ENCODE data around the gene IFI27L1.

The IFI27L1 gene

DNA sequence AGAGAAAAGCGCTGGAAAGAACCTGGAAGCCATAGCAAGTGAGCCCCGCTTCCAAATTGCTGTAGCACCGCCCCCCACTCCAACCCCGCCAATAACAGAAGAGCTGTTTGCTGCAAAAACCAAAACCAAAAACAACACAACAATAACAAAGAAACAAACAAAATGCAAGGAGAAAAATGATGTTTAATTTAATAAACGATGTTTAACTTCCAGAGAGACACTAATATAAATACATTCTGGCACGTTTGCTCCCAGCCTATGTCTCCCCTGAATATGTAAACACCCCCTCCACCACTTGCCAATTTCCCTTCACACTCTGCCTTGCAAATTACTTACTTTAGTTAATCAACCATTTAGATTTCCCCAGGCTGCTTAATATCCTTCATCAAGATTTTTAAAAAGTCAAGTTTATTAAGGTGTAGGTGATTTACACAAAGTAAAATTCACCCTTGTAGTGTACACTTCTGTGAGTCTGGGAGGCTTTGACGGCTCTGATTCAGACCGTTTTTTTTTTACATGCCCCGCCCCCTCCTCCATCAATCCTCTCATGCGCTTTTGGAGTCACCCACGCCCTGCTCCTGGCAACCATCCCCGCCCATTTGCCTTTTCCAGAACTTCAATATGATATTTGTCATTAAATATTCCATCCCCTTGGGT lies 48.8 kb downstream of the IFI27L1 start:
- peak in 2 of 3 donors; percentile 13 to 17 for DNase-seq (ENCODE audit: low read depth in 2 of 3, low spot score in 1 of 3)

- peak; percentile 22 to 71 (median 30) for DNase-seq (ENCODE audit: low read depth in 2 of 3, low spot score in 1 of 3)
Observed at GRCh38 chr14:94132285-94132887, 51.3 kb downstream of the IFI27L1 start.

GRCh38 chr14:94135476-94135875 lies 54.4 kb downstream of the IFI27L1 start:
- DNase-seq (ENCODE audit: low read depth in 2 of 3, low spot score in 1 of 3), result no peak

DNA sequence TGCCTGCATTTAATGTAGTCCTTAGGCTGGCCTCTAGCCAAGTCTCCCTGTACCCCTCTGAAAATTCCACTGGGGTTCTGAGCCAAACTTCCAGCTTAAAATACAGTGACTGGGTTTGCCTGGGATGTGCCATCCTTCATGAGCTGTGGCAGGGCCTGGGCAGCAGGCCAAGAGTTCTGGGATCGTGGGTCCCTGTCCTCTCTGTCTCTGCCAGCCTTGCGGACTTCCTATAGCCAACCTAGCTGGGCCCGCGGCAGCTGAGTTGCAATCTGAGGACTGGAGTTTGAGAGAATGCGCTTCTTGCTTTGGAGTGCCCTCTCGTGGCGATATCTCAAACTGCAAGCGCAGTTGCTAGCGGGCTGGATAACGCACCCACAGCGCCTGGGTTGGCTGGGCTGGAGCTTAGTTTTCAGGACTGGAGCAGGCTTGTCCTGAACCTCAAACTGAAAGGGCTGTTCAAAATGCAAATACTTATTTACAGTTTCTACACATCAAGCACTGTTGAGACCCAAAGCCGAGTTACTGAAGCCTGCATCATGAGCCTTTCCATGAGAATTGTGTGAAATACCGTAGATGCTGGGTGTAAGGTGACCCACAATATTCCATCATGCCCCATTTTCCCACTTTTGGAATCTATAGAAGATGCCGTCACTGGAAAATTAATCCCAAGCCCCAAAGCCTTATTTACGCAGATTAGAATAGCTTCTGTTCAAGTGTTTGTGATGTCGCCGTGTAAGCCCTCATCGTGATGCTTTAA lies 55.6 kb downstream of the IFI27L1 start:
- peak; percentile 78 to 92 (median 81) for DNase-seq (ENCODE audit: low read depth in 2 of 3, low spot score in 1 of 3)

DNA sequence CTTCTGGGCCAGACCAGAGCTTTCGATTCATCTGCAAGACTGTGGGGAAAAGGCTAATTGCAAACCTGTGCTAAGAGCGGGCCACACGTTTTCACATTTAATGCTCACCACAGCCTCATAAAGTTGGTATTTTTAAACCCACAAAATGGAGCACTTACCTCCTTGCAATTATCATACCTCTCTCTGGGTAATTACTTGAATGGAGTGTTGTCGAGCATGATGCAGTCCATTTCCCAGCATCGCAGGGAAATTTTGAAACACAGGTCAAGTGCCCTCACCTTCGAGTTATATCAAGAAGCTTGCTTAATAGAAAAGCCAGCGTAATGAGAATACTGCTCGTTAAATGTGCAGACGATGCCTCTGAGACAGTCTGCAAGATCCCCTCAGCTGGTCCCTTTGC lies 57.1 kb downstream of the IFI27L1 start:
- DNase-seq (ENCODE audit: low read depth in 2 of 3, low spot score in 1 of 3), result no peak

DNA sequence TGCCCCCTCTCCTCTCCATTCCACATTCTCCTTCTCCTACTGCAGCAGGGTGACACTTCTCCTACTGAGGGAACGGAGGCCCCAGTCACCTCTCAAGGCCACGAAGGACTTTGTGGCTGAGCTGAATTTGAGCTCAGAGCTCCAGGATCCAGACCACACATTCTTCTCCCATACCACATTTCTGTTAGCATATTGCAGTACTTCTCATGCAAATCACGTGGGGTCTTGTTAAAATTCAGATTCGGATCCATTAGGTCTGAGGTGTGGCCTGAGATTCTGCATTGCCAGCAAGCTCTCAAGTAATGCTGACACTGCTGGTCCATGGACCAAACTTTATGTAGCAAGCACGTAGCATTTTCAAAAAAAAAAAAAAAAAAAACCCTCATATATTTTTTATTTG lies 57.9 kb downstream of the IFI27L1 start:
- DNase-seq (ENCODE audit: low read depth in 2 of 3, low spot score in 1 of 3), result no peak

DNA sequence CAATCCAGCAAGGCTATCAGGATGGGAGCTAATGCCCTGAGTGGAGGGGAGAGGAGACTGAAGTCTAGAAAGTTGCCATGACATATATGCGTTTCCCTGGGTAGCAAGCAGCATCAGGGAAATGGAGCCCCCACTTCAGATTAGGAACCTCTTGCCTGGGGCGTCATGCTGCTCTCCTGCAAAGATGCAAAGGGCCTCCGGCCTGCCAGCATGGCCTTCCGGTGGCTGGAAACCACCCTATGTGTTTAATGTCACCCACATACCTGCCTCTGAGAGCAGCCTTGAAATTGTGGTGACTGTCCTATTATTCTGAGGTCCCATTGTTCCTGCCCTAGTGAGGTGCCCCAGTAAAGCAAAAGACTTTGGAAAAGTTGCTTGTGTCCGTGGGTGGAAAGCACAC lies 58.3 kb downstream of the IFI27L1 start:
- no peak for DNase-seq (ENCODE audit: low read depth in 2 of 3, low spot score in 1 of 3)

DNA sequence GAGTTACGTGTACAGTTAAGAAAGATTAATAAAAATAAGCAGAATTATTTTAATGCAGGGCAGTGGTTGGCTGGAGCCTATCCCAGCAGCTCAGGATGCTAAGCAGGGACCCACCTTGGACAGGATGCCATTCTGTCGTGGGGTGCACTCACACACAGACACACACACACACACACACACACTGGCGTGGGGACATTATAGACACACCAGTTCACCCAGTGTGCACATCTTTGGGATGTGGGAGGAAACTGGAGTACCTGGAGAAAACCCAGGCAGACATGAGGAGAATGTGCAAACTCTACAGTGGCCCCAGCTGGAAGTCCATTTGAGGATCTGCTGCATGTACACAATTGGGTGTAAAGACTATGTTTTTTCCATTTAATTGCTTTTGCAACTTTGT lies 61.1 kb downstream of the IFI27L1 start:
- DNase-seq (ENCODE audit: low read depth in 2 of 3, low spot score in 1 of 3), result no peak

GRCh38 chr14:94142836-94143235 lies 61.7 kb downstream of the IFI27L1 start:
- no peak for DNase-seq (ENCODE audit: low read depth in 2 of 3, low spot score in 1 of 3)

DNA sequence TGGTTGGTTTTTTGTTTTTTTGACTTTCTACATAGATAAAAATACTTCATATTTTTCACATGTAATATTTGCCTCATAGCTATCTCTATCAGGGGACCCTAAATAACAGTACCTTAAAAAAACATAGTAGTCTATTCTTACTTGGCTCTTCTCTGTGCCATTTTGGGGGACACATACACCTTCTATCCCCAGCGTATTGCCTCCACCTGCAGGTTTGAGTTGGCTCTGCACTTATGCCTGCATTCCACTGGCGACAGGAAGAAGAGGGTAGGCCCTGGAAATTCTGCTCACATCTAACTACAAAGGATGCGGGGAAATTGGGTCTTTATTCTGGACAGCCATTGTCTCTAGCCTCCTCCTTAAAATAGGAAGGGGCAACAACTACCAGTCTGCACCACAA lies 62.1 kb downstream of the IFI27L1 start:
- DNase-seq (ENCODE audit: low read depth in 2 of 3, low spot score in 1 of 3), result no peak

GRCh38 chr14:94143711-94144110 lies 62.6 kb downstream of the IFI27L1 start:
- no peak for DNase-seq (ENCODE audit: low read depth in 2 of 3, low spot score in 1 of 3)

- DNase-seq (ENCODE audit: low read depth in 2 of 3, low spot score in 1 of 3), result no peak
Observed at GRCh38 chr14:94144765-94145164, 63.7 kb downstream of the IFI27L1 start.

DNA sequence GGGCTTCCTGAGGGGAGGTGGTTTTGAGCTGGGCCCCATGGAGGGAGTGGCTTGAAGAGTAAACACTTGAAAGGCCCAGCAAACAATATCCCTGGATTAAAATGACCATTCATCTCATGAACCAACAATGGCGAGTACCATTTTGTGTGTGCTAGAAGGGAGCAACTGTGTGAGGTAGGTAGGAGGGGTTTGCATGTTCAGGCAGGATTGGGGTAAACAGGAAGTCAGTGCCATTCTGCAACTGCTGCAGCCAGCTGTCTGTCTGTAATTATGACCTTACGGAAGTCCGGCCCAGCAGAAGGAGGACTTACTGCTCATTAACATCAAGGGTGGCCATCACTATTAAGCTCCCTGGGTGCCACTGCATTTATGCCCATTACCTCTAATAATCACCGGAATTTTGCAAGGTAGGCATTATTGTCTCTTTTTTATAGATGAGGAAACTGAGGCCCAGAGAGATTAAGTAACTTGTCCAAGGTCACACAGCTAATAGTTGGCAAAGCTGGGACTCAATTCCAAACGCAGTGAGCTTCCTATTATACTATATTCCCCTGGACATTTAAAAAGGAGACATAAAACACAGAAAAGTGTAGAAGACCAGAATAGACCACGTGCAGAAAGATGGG lies 64.9 kb downstream of the IFI27L1 start:
- no peak for DNase-seq (ENCODE audit: low read depth in 2 of 3, low spot score in 1 of 3)
